Mucosa of descending colon (tissue), 3 donors: Measurements from ENCODE around the gene SESTD1. TPM values are rescaled to one million over a fixed set of nuclear protein-coding genes. Genes with fewer than 3 reads are reported as not detected.

Source experiments
- ATAC-seq: fragments of 200-7000 bp; cut with Tn5 transposase; one replicate; pipeline ENCODE4 v1.9.1; 2020; ENCODE audit warnings: mild to moderate bottlenecking, moderate library complexity
- DNase-seq, 3 donors: peaks; one replicate each; pipeline ENCODE4 v3.0.0-alpha.2; 2020
- H3K36me3 ChIP-seq: fragments of 200-600 bp; one replicate; pipeline ENCODE4 v1.8.0; 2021; ENCODE audit warnings: low read depth, mild to moderate bottlenecking
- H3K4me1 ChIP-seq: fragments of 200-600 bp; one replicate; pipeline ENCODE4 v1.8.0; 2021; ENCODE audit warnings: low read depth, mild to moderate bottlenecking
- H3K4me3 ChIP-seq: fragments of 200-600 bp; one replicate; pipeline ENCODE4 v1.8.0; 2021; ENCODE audit warnings: mild to moderate bottlenecking
- H3K9me3 ChIP-seq: fragments of 200-600 bp; one replicate; pipeline ENCODE4 v1.8.0; 2021; ENCODE audit warnings: mild to moderate bottlenecking
- intact Hi-C, 2 donors: fragments of 100-400 bp; cut with DNase I in 1 of 2; cut with micrococcal nuclease in 1 of 2; formaldehyde crosslinking; loops; one replicate each; pipeline versions ENCODE4 v1.11.0 to v1.11.1; 2022; cut with DNase I, micrococcal nuclease
- total RNA-seq, 3 donors: library from RNA; stranded (reverse); fragmentation: NEBNext Ultra II Directional in 2 of 3; extraction: Animal tissue kit (Norgen Biotek cat#: 25700) in 2 of 3; gene quantifications; one replicate each; pipeline versions ENCODE4 v1.2.1 to v1.2.4, GENCODE V29; 2021 to 2023
- TF ChIP-seq, protein P1 (sequence below): fragments of 200-600 bp; IDR thresholded peaks from one replicate; pipeline ENCODE4 v1.8.0; 2022; ENCODE audit warnings: antibody characterized with exemption, mild to moderate bottlenecking
- donor health status: DM: no; HTN: no; CAD: no; lungs with moderate emphysema.
- donor health status: DM: no; HTN: no; CAD: no.
- donor health status: DM: no; HTN: yes; CAD: no.

SESTD1 gene
- total RNA-seq, 3 donors from 2014 or later: 25.6 to 102 (median 44.0) TPM

DNA sequence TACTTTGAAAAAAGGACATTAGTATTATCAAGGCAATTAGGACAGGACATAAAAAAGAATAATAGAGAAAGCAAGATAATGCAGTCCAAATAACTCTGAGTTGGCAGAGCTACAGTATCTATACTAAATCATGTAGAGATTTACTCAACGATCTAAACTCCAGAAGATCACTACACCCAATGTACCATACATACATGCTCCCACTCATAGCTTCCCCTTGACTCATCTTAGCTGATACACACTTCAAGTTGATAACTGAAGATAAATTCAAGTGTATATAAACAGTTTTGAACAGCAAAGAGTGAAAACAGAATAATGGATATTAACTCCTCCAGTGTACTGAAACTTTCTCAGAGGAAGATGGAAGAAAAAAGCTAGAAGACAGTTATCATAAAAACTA is 78.5 kb downstream of the SESTD1 start:
- TF ChIP-seq, protein P1, sequence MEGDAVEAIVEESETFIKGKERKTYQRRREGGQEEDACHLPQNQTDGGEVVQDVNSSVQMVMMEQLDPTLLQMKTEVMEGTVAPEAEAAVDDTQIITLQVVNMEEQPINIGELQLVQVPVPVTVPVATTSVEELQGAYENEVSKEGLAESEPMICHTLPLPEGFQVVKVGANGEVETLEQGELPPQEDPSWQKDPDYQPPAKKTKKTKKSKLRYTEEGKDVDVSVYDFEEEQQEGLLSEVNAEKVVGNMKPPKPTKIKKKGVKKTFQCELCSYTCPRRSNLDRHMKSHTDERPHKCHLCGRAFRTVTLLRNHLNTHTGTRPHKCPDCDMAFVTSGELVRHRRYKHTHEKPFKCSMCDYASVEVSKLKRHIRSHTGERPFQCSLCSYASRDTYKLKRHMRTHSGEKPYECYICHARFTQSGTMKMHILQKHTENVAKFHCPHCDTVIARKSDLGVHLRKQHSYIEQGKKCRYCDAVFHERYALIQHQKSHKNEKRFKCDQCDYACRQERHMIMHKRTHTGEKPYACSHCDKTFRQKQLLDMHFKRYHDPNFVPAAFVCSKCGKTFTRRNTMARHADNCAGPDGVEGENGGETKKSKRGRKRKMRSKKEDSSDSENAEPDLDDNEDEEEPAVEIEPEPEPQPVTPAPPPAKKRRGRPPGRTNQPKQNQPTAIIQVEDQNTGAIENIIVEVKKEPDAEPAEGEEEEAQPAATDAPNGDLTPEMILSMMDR: no peak
- no peaks in the 10 kb centered on the region for H3K4me1 ChIP-seq
- ATAC-seq (no peak), DNase-seq (no peak)
- no peak overlapping the region for H3K4me3 ChIP-seq
- intact Hi-C loops: no loop called here
- peaks cover 3% of the 10 kb centered on the region for H3K9me3 ChIP-seq
- H3K36me3 ChIP-seq: no peaks in the 10 kb centered on the region

DNA sequence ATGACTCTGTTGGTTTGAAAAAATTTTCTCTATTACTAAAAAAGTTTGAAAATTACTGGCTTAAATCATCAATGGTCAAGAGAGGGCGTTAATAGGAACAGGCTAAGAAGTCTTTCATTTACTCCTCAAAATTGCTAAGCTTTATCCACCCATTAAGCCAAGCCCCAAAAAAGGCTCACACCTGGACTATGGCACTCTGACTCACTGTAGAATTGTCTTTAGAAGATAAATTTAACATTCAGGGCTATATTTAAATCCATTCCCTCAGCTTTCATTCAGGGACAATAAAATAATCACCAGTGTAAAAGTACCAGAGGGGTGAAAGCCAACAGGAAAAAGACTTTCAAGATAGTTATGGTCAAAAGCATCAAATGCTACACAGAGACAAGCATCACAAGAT is 80.0 kb downstream of the SESTD1 start:
- TF ChIP-seq, protein P1: no peak
- intact Hi-C loops: no loop called here
- ATAC-seq (no peak), DNase-seq (no peak)
- no peaks in the 10 kb centered on the region for H3K9me3 ChIP-seq
- no peaks in the 10 kb centered on the region for H3K4me1 ChIP-seq
- H3K36me3 ChIP-seq: no peaks in the 10 kb centered on the region
- no peak overlapping the region for H3K4me3 ChIP-seq

DNA sequence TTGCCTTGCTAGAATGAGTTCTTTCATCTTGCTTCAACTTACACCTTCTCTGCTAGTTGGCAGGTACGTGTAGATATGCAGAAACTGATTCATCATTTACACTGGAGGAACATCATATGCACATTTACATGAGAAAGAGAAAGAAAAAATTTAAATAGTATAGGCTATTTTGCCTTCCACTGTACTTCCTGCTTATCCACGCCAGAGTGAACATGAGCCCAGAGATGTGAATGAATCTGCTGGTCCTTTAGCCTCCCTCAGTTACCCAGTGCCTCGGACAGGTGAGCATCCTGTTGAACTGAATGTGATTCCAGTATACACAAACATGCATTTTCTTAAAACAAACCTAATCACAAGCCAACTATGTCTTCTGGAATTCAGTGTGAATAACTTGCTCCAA is 83.6 kb downstream of the SESTD1 start:
- no peak for ATAC-seq
- TF ChIP-seq, protein P1: no peak
- Histone ChIP-seq H3K4me1 (no peaks in the 10 kb centered on the region), H3K4me3 (no peak overlapping the region), H3K36me3 (no peaks in the 10 kb centered on the region), H3K9me3 (no peaks in the 10 kb centered on the region)
- intact Hi-C loops: no loop called here
- DNase-seq: no peak

DNA sequence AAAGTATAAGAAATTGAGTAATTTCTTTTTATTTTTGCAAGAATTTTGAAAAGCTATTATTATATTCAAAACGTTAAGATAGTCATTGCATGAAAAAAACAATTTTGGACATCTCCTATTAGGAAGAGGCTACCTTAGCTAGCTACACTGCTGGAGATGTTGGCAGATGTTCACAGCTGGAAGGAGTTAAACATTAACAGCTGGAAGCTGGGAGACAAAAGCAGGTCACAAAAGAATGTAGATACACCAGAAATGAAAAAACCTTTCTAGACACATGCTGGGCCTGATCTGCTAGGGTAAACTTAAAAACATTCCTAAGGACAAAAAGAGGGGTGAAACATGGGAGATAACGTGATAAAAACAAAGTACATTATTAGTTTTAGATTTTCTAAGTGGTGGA is 84.4 kb downstream of the SESTD1 start:
- H3K4me3 ChIP-seq: no peak overlapping the region
- H3K4me1 ChIP-seq: no peaks in the 10 kb centered on the region
- DNase-seq (no peak), ATAC-seq (no peak)
- TF ChIP-seq, protein P1: no peak
- H3K9me3 ChIP-seq: no peaks in the 10 kb centered on the region
- intact Hi-C loops: no loop called here
- no peaks in the 10 kb centered on the region for H3K36me3 ChIP-seq

DNA sequence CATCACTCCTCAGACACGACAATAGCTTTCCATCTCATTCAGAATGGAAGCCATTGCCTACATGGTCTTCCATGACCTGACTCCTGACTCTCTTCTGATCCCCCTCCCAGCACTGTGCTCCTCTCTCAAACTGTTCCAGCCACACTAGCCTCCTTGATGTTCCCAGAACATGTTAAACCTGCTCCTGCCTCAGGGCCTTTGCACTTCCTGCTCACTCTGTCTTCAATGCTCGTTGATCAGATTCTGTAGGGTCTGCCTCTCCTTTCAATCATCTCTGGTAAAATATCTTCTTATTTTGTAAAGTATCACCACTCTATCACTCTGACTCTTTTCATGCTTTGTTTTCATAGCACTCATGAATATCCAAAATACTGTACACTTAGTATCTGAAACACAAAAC is 84.9 kb downstream of the SESTD1 start:
- ATAC-seq (no peak), DNase-seq (no peak)
- Histone ChIP-seq H3K9me3 (no peaks in the 10 kb centered on the region), H3K4me1 (no peaks in the 10 kb centered on the region), H3K36me3 (no peaks in the 10 kb centered on the region), H3K4me3 (no peak overlapping the region)
- intact Hi-C loops: no loop called here
- TF ChIP-seq, protein P1: no peak

DNA sequence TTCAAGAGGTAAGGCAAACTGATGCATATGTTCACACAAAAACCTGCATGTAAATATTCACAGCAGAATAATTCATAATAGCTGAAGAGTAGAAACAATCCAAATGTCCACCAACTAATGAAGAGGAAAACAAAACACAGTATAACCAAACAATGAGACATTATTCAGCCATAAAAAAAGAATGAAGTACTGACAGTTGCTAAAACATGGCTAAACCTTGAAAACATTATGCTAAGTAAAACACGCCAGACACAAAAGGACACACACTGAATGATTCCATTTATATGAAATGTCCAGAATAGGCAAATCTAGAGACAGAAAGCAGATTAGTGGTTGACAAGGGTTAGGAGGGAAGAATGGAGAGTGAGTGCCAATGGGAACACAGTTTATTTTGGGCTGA is 86.9 kb downstream of the SESTD1 start:
- no peaks in the 10 kb centered on the region for H3K9me3 ChIP-seq
- H3K4me3 ChIP-seq: no peak overlapping the region
- TF ChIP-seq, protein P1: no peak
- ATAC-seq (no peak), DNase-seq (no peak)
- H3K36me3 ChIP-seq: no peaks in the 10 kb centered on the region
- H3K4me1 ChIP-seq: no peaks in the 10 kb centered on the region
- intact Hi-C loops: no loop called here
